Ishikawa (cell line): Measurements from ENCODE around the gene DENND1A.

Experiments used
- CEBPB ChIP-seq: IDR thresholded peaks from 2 replicates; pipeline ENCODE4 v1.6.1; 2012
- CREB1 ChIP-seq: IDR thresholded peaks from 2 replicates; pipeline ENCODE4 v1.6.1; 2012; ENCODE audit warnings: low read depth
- EGR1 ChIP-seq: IDR thresholded peaks from 2 replicates; pipeline ENCODE4 v1.6.1; 2012
- EP300 ChIP-seq: IDR thresholded peaks from 2 replicates; pipeline ENCODE4 v1.6.1; 2012; ENCODE audit warnings: borderline replicate concordance
- FOXM1 ChIP-seq: IDR thresholded peaks from 2 replicates; pipeline ENCODE4 v1.6.1; 2012; ENCODE audit warnings: low read depth, borderline replicate concordance
- MAX ChIP-seq: IDR thresholded peaks from 2 replicates; pipeline ENCODE4 v1.6.1; 2012
- NFIC ChIP-seq: IDR thresholded peaks from 2 replicates; pipeline ENCODE4 v1.6.1; 2012
- RAD21 ChIP-seq: IDR thresholded peaks from 2 replicates; pipeline ENCODE4 v1.6.1; 2012; ENCODE audit warnings: low read depth
- REST ChIP-seq: IDR thresholded peaks from 2 replicates; pipeline ENCODE4 v1.6.1; 2012; ENCODE audit warnings: low read depth, mild to moderate bottlenecking
- TAF1 ChIP-seq: IDR thresholded peaks from 2 replicates; pipeline ENCODE4 v1.6.1; 2012; ENCODE audit warnings: low read depth, mild to moderate bottlenecking
- TCF12 ChIP-seq: IDR thresholded peaks from 2 replicates; pipeline ENCODE4 v1.6.1; 2012; ENCODE audit warnings: low read depth
- TEAD4 ChIP-seq: IDR thresholded peaks from 2 replicates; pipeline ENCODE4 v1.6.1; 2012
- USF1 ChIP-seq: IDR thresholded peaks from 2 replicates; pipeline ENCODE4 v1.6.1; 2012
- YY1 ChIP-seq: IDR thresholded peaks from 2 replicates; pipeline ENCODE4 v1.6.1; 2012; ENCODE audit warnings: low read depth
- ZBTB7A ChIP-seq: IDR thresholded peaks from 2 replicates; pipeline ENCODE4 v1.6.1; 2012; ENCODE audit warnings: low read depth

DENND1A gene

GRCh38 chr9:123469282-123469681 lies 460.6 kb downstream of the DENND1A start:
- no peak for TF ChIP-seq RAD21
- TF ChIP-seq EGR1: no peak
- no peak for TF ChIP-seq USF1
- no peak for TF ChIP-seq NFIC
- no peak for TF ChIP-seq TEAD4
- no peak for TF ChIP-seq MAX
- TF ChIP-seq REST: no peak
- TF ChIP-seq ZBTB7A: no peak
- no peak for TF ChIP-seq TAF1
- TF ChIP-seq CEBPB: no peak
- no peak for TF ChIP-seq YY1

GRCh38 chr9:123468541-123468940 lies 461.4 kb downstream of the DENND1A start:
- TF ChIP-seq TCF12 (no peak), RAD21 (no peak), CEBPB (no peak), USF1 (no peak), TAF1 (no peak), FOXM1 (no peak), MAX (no peak), EP300 (no peak)

- TF ChIP-seq TAF1: no peak
- no peak for TF ChIP-seq MAX
- no peak for TF ChIP-seq TEAD4
- TF ChIP-seq NFIC: no peak
- no peak for TF ChIP-seq REST
- no peak for TF ChIP-seq YY1
- TF ChIP-seq TCF12: no peak
- TF ChIP-seq EGR1: no peak
- no peak for TF ChIP-seq CREB1
- no peak for TF ChIP-seq CEBPB
Measured at GRCh38 chr9:123465304-123465703, 464.6 kb downstream of the DENND1A start.

GRCh38 chr9:123460091-123460490 lies 469.8 kb downstream of the DENND1A start:
- TF ChIP-seq TEAD4 (no peak), CEBPB (no peak), REST (no peak), MAX (no peak), EGR1 (no peak), TCF12 (no peak), CREB1 (no peak), FOXM1 (no peak), USF1 (no peak), NFIC (no peak), EP300 (no peak), ZBTB7A (no peak), TAF1 (no peak), RAD21 (no peak), YY1 (no peak)
